HepG2 (cell line): Measurements from ENCODE around the gene SLC10A1. TPM values are rescaled to one million over a fixed set of nuclear protein-coding genes. Genes with fewer than 3 reads are reported as not detected.

ENCODE experiments used
- AGO2 ChIP-seq: fragments of 200-400 bp; formaldehyde crosslinking; optimal IDR thresholded peaks from 2 replicates; pipeline ENCODE3; 2017; ENCODE audit warnings: mild to moderate bottlenecking, low read depth, low read length, moderate library complexity
- CCAR2 ChIP-seq: fragments of 200-400 bp; formaldehyde crosslinking; optimal IDR thresholded peaks from 2 replicates; pipeline ENCODE3; 2018; ENCODE audit warnings: low read depth, mild to moderate bottlenecking, low read length, moderate library complexity
- CHD2 ChIP-seq: IDR thresholded peaks from 2 replicates; pipeline ENCODE4 v1.6.1; 2011; ENCODE audit warnings: low read depth, low read length, improper control_type of control experiment
- HDAC1 ChIP-seq: sonication (generic); formaldehyde crosslinking; IDR thresholded peaks from 2 replicates; pipeline ENCODE4 v1.5.1; 2020; ENCODE audit warnings: mild to moderate bottlenecking, missing genetic modification reagents
- NFRKB ChIP-seq: fragments of 450-650 bp; IDR thresholded peaks from 2 replicates; pipeline ENCODE4 v1.6.1; 2017
- NR2F1 ChIP-seq, 2 experiments: fragments of 450-650 bp in 1 of 2; formaldehyde crosslinking in 1 of 2; IDR thresholded peaks; 2 replicates each; pipeline versions ENCODE4 v1.5.0 to v1.6.1; 2016 to 2020; ENCODE audit warnings: mild to moderate bottlenecking in 1 of 2, missing compliant biosample characterization in 1 of 2, missing genetic modification reagents in 1 of 2, moderate library complexity in 1 of 2
- NR2F2 ChIP-seq: IDR thresholded peaks from 2 replicates; pipeline ENCODE4 v1.6.1; 2012; ENCODE audit warnings: low read depth, inconsistent platforms, borderline replicate concordance
- PITX1 ChIP-seq: sonication (generic); formaldehyde crosslinking; IDR thresholded peaks from 2 replicates; pipeline ENCODE4 v1.5.1; 2020; ENCODE audit warnings: mild to moderate bottlenecking, missing genetic modification reagents
- SIX1 ChIP-seq: sonication (generic); formaldehyde crosslinking; IDR thresholded peaks from 2 replicates; pipeline ENCODE4 v1.4.0; 2020; ENCODE audit warnings: missing genetic modification reagents, borderline replicate concordance
- SMAD3 ChIP-seq: sonication (generic); formaldehyde crosslinking; IDR thresholded peaks from 2 replicates; pipeline ENCODE4 v1.4.0; 2020; ENCODE audit warnings: missing genetic modification reagents
- SMARCC2 ChIP-seq: fragments of 450-650 bp; IDR thresholded peaks from 2 replicates; pipeline ENCODE4 v1.6.1; 2017; ENCODE audit warnings: antibody characterized with exemption, mild to moderate bottlenecking
- TCF12 ChIP-seq, 2 experiments: fragments of 450-650 bp in 1 of 2; sonication (generic) in 1 of 2; formaldehyde crosslinking in 1 of 2; IDR thresholded peaks; 2 replicates each; pipeline versions ENCODE4 v1.6.1 to v1.8.0; 2017 to 2022; ENCODE audit warnings: antibody characterized with exemption in 1 of 2, mild to moderate bottlenecking in 1 of 2, missing genetic modification reagents in 1 of 2, moderate library complexity in 1 of 2
- ZNF34 ChIP-seq: sonication (generic); formaldehyde crosslinking; IDR thresholded peaks from 2 replicates; pipeline ENCODE4 v1.4.0; 2020; ENCODE audit warnings: mild to moderate bottlenecking, missing genetic modification reagents, borderline replicate concordance
- ZNF350 ChIP-seq: sonication (generic); formaldehyde crosslinking; IDR thresholded peaks from 2 replicates; pipeline ENCODE4 v1.4.0; 2020; ENCODE audit warnings: mild to moderate bottlenecking, low read depth, missing genetic modification reagents, borderline replicate concordance
- ZNF367 ChIP-seq: sonication (generic); formaldehyde crosslinking; IDR thresholded peaks from 2 replicates; pipeline ENCODE4 v1.4.0; 2020; ENCODE audit warnings: missing genetic modification reagents, borderline replicate concordance
- ZNF451 ChIP-seq: sonication (generic); formaldehyde crosslinking; IDR thresholded peaks from 2 replicates; pipeline ENCODE4 v1.5.0; 2020; ENCODE audit warnings: mild to moderate bottlenecking, missing genetic modification reagents
- polyA plus RNA-seq, 8 experiments: library from polyadenylated mRNA; depleted of rRNA in 3 of 8; stranded (reverse) in 7 of 8; unstranded in 1 of 8; fragments of >200 nt; fragmentation: Illumina TruSeq in 4 of 8; extraction: Trizol in 4 of 8; gene quantifications; 2 replicates each; pipeline versions ENCODE4 v1.2.1 to v1.2.3, GENCODE V29; 2011 to 2016; ENCODE audit warnings: low read depth in 4 of 8, missing spikeins in 1 of 8, mixed read lengths in 1 of 8; ENCODE audit not compliant: insufficient read depth in 1 of 8
- total RNA-seq, 5 experiments: library from RNA; depleted of rRNA; stranded (reverse); fragments of >200 nt; fragmentation: Illumina TruSeq; extraction: Trizol; gene quantifications; 2 replicates each; pipeline ENCODE4 v1.2.3, GENCODE V29; 2016; ENCODE audit warnings: low read depth in 1 of 5
- TF ChIP-seq, protein P1 (sequence below): sonication (generic); formaldehyde crosslinking; IDR thresholded peaks from 2 replicates; pipeline ENCODE4 v1.4.0; 2020; ENCODE audit warnings: mild to moderate bottlenecking, missing genetic modification reagents
- TF ChIP-seq, protein P2 (sequence below): sonication (generic); formaldehyde crosslinking; IDR thresholded peaks from 2 replicates; pipeline ENCODE4 v1.9.0; 2021; ENCODE audit warnings: missing genetic modification reagents, borderline replicate concordance
- TF ChIP-seq, protein P3 (sequence below): sonication (generic); formaldehyde crosslinking; IDR thresholded peaks from 2 replicates; pipeline ENCODE4 v1.4.0; 2020; ENCODE audit warnings: mild to moderate bottlenecking, missing genetic modification reagents
- TF ChIP-seq, protein P4 (sequence below): sonication (generic); formaldehyde crosslinking; IDR thresholded peaks from 2 replicates; pipeline ENCODE4 v1.9.0; 2022; ENCODE audit warnings: missing genetic modification reagents, mild to moderate bottlenecking, borderline replicate concordance

The SLC10A1 gene
- total and polyA plus RNA-seq, 2 of the 13 experiments (the other 11 are each of a cell fraction or from before 2014, with no cell fraction given), result 0.17 TPM; not detected in 1

DNA sequence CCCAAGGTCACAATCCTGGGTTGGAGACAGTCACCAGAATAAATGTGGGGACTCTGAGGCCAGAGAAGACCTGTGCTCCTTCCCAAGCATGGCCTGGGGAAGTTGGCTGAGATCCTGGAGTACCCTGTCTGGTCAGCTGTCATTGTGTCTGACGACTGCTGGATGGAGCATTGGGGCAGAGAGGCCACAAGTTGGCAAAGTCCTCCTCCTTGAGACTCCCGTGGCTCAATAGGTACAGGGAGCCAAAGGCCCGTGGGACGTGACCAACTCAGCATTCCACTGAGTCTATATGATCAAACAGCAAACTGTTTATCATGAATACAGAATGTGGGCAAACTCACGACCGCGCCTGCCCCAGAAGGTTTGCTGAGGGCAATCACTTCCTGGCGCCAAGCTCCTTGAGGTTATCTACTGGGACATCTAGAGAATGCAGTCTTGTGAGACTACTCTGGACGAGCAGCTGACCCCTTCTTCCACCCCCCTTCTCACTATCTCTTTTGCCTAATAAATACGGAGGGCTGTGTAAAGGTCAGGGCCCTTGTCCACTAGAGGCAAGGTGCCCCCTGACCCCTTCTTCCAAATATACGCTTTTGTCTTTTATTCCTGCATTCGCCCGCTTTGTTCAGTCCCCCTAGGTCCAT, 14.3 kb upstream of the SLC10A1 start (continued):
- TF ChIP-seq, protein P1, sequence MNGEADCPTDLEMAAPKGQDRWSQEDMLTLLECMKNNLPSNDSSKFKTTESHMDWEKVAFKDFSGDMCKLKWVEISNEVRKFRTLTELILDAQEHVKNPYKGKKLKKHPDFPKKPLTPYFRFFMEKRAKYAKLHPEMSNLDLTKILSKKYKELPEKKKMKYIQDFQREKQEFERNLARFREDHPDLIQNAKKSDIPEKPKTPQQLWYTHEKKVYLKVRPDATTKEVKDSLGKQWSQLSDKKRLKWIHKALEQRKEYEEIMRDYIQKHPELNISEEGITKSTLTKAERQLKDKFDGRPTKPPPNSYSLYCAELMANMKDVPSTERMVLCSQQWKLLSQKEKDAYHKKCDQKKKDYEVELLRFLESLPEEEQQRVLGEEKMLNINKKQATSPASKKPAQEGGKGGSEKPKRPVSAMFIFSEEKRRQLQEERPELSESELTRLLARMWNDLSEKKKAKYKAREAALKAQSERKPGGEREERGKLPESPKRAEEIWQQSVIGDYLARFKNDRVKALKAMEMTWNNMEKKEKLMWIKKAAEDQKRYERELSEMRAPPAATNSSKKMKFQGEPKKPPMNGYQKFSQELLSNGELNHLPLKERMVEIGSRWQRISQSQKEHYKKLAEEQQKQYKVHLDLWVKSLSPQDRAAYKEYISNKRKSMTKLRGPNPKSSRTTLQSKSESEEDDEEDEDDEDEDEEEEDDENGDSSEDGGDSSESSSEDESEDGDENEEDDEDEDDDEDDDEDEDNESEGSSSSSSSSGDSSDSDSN (CRISPR knock-in tag), result no peak
- TF ChIP-seq NR2F1 (CRISPR knock-in tag; IDR thresholded peaks at IDR 0.05) (no peak), NR2F2 (peak; percentile 67; the same call in 1 of the 2 replicates), SMAD3 (CRISPR knock-in tag) (no peak), PITX1 (CRISPR knock-in tag) (0 out of 2 replicates have a peak, but pooled peaks have one; percentile 14), CCAR2 (no peak), ZNF34 (CRISPR knock-in tag) (no peak), NFRKB (no peak), CHD2 (no peak), HDAC1 (no peak), ZNF367 (CRISPR knock-in tag) (no peak), TCF12 (IDR thresholded peaks at IDR 0.05) (no peak), TCF12 (CRISPR knock-in tag; IDR thresholded peaks at IDR 0.05) (no peak), AGO2 (no peak), SMARCC2 (no peak), ZNF451 (CRISPR knock-in tag) (no peak), SIX1 (CRISPR knock-in tag) (no peak), ZNF350 (CRISPR knock-in tag) (no peak)
- TF ChIP-seq, protein P2, sequence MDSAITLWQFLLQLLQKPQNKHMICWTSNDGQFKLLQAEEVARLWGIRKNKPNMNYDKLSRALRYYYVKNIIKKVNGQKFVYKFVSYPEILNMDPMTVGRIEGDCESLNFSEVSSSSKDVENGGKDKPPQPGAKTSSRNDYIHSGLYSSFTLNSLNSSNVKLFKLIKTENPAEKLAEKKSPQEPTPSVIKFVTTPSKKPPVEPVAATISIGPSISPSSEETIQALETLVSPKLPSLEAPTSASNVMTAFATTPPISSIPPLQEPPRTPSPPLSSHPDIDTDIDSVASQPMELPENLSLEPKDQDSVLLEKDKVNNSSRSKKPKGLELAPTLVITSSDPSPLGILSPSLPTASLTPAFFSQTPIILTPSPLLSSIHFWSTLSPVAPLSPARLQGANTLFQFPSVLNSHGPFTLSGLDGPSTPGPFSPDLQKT, result no peak
- TF ChIP-seq, protein P3, sequence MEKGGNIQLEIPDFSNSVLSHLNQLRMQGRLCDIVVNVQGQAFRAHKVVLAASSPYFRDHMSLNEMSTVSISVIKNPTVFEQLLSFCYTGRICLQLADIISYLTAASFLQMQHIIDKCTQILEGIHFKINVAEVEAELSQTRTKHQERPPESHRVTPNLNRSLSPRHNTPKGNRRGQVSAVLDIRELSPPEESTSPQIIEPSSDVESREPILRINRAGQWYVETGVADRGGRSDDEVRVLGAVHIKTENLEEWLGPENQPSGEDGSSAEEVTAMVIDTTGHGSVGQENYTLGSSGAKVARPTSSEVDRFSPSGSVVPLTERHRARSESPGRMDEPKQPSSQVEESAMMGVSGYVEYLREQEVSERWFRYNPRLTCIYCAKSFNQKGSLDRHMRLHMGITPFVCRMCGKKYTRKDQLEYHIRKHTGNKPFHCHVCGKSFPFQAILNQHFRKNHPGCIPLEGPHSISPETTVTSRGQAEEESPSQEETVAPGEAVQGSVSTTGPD (CRISPR knock-in tag), result no peak
- TF ChIP-seq, protein P4, sequence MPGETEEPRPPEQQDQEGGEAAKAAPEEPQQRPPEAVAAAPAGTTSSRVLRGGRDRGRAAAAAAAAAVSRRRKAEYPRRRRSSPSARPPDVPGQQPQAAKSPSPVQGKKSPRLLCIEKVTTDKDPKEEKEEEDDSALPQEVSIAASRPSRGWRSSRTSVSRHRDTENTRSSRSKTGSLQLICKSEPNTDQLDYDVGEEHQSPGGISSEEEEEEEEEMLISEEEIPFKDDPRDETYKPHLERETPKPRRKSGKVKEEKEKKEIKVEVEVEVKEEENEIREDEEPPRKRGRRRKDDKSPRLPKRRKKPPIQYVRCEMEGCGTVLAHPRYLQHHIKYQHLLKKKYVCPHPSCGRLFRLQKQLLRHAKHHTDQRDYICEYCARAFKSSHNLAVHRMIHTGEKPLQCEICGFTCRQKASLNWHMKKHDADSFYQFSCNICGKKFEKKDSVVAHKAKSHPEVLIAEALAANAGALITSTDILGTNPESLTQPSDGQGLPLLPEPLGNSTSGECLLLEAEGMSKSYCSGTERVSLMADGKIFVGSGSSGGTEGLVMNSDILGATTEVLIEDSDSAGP (CRISPR knock-in tag), result no peak
